AG08395 (cell line): Measurements from ENCODE around the gene HOXB6.
A peak's percentile ranks its signal among the peaks of the same experiment; 100 is the strongest.

Experiments
- DNase-seq: peaks from one replicate; pipeline ENCODE4 v3.0.0; 2012; ENCODE audit warnings: mixed read lengths, low spot score

Gene HOXB6

GRCh38 chr17:48594538-48595277 is 10.1 kb downstream of the HOXB6 start:
- no peak for DNase-seq

DNA sequence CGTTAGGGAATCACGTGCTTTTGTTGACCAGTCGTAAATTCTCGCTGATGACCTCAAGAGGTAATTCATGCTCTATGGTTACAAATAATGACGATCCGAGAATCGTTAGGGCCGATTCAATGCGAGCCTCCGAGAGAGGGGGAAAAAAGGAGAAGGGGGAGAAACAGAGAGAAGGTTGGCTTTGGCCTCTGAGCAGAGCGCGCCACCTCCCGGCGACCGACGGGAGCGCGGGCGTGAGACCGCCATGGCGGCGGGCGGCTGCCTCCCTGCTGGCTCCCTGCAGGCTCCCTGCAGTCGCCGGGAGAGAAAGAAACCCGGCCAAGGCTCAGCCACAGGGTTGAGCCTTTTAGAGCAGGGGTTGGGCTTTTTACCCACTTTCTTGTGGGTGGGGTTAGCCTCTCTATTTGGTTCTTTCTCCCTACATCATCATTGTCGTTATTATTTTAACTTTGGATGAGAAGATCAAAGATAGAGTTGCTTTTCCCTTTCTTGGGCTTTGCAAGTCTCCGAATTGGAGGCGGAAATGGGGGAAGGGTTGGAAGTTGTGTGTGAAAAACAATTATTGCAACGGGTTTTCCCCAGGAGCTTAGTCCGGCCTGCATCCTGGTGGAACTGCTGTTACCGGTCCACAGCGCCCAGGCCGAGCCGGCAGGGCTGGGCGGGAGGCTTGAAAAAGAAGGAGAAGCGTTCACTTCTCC is 10.8 kb downstream of the HOXB6 start:
- peak; percentile 81 for DNase-seq

GRCh38 chr17:48593126-48593829 is 11.5 kb downstream of the HOXB6 start, which contains the start of gene HOXB5:
Gene HOXB5, minus strand, starts transcription at chr17:48593779. Its CDS starts 97 bp downstream, at chr17:48593682.
- DNase-seq: no peak

- DNase-seq: no peak
Measured at GRCh38 chr17:48592577-48592976, 12.2 kb downstream of the HOXB6 start.

DNA sequence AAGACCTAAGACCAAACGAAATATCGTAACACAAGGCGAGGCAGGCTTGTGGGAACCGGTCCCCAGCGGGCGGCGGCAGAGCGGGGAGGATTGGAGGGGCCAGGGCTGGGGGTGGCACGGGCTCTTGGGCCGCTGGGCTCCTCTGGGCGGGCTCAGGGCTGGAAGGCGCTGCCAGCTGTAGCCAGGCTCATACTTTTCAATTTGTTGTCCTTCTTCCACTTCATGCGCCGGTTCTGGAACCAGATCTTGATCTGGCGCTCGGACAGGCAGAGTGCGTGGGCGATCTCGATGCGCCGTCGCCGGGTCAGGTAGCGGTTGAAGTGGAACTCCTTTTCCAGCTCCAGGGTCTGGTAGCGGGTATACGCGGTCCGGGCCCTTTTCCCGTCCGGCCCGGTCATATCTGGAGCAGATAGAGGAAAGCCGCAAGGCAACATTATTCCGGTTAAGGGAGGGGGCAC is 12.7 kb downstream of the HOXB6 start:
- no peak for DNase-seq

- DNase-seq: no peak
Measured at GRCh38 chr17:48591255-48592056, 13.3 kb downstream of the HOXB6 start.

DNA sequence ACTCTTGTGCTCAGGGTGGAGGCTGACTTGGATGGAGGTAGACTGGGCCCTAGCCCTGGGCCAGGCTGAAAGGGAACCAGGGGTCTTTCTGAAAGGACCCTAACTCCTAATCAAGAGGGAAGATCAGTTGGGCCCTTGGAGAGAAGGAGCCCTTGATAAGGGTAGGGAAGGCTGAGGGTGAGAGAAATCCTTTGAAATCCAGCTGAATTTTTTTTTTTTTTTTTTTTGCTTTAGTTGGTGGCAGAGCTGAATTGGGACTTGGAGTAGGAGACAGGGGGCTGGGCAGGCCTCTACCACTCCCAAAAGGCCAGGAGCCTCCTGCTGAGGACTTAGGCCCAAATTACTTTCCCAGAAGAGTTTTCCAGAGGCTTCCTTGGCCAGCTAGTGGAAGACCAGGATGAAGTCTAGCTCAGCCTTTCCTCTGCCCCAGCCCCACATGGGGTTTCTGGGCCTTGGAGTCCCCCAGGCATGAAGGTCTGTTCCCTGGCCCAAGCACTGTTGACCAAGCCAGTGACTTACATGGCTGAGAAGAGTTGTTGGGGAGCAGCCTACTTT is 14.1 kb downstream of the HOXB6 start:
- DNase-seq: no peak

DNA sequence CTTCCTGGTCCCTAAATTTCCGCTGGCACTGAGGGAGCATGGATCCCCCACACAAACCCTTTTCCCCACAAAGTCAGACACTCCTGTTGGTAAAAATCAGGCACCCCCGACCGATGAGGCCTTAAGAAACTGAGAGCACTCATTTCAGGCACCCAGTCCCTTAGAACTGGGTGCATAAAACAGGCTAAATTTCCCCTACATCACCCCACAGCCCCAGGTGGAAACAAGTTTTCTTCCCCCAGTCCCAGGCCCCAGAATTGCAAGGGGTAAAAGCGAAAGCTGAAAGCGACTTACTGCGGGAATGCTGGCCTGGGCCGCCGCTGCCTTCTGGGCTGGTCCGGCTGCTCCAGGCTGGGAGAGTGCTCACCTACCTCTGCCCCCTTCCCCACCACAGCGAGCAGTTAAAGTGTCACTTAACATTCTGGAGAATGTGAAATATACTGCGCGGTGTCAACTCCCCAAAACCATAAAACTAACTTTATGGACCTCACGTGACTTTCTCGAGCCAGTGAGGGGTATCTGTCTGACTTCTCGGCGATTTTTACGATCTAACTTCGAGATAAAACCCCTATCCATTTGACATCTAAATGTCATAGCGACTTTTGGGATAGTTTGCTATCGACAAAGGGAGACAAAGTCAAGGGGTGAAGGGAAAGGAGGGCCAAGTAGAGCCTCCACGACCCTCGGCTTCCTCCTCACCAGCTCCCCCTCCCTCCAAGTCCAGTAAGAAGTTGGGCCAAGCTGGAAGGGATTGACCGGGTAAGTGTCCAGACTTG is 14.8 kb downstream of the HOXB6 start, which contains the start of gene HOXB3:
HOXB3 (minus strand) TSS at position 411 of the 776 bp plus-strand sequence. CDS start 37,767 bp downstream, outside the sequence.
- DNase-seq: peak; percentile 80

DNA sequence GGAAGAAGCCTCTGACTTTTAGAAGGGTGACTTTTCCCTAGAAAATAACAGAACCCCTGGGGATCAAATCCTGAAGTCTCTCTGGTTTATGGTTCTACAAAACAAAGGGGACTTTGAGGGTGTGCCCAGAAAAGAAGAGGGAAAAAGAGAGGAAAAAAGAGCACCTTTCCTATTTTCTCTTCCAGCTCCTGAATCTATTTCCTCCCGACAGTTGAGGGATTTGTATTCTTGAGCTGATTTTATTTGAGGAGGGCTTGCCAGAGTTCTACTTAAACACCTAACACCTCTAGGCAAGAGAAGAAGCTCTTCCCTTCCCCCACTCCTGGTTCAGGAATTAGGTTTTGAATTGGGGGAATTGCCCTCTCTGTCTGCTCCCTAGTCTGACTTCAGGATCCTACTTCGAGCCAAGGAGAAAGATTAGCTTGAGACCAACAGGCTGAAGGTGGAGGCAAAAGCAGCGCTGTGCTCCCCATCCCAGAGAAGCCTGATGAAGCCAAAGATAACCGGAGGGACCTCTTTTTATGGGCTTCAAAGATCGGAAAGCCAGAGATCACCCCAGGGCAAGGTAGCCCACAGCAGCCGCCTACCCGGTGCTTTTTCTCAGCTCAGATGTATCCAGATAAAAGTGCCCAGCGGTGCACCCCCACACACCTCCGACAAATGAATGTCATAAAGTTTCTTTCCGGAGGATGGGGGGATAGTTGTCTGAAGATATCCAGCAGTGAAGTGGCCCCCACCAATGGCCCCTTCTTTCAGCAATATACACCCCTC is 15.5 kb downstream of the HOXB6 start:
- no peak for DNase-seq

DNA sequence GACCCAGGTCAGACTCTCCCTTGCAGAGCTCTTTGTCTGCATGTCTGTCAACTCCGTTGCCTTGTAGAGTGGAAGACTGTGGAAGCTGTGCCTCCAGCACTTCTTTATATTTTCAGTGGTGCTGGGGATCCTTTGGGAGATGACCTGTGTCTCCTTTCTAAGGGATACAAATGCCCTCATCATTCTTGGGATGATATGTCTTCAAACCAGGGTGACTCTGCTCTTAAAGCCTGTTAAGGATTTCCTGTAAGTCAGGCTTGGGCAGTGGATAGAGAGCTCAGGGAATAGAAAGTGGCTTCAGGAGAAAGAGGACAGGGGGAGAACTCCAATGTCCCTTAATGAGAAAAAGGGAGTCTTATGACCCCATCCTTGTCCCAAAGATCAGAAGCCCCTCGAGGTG is 16.3 kb downstream of the HOXB6 start:
- DNase-seq: no peak

GRCh38 chr17:48588074-48588415 is 16.7 kb downstream of the HOXB6 start:
- DNase-seq: no peak

GRCh38 chr17:48587276-48588073 is 17.3 kb downstream of the HOXB6 start:
- DNase-seq: no peak

GRCh38 chr17:48586355-48587258 is 18.2 kb downstream of the HOXB6 start:
- no peak for DNase-seq

GRCh38 chr17:48584223-48584741 is 20.5 kb downstream of the HOXB6 start:
- DNase-seq: no peak

GRCh38 chr17:48583708-48584222 is 21.0 kb downstream of the HOXB6 start:
- DNase-seq: no peak

DNA sequence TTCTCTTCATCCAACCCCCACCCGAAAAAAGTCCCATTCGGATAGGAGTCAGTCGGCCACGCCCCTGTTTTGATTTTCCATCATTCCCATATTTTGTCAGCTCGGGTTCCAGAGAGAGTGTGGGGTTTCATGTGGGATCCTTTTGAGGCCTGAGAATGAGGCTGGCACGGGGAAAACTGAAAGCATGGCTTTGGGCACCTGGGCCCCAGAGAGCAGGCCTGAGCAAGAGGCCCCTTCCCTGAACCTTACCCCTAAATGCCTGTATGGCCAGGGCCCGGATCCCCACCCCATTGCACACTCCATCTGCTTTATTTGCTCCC is 22.1 kb downstream of the HOXB6 start:
- DNase-seq: no peak

DNA sequence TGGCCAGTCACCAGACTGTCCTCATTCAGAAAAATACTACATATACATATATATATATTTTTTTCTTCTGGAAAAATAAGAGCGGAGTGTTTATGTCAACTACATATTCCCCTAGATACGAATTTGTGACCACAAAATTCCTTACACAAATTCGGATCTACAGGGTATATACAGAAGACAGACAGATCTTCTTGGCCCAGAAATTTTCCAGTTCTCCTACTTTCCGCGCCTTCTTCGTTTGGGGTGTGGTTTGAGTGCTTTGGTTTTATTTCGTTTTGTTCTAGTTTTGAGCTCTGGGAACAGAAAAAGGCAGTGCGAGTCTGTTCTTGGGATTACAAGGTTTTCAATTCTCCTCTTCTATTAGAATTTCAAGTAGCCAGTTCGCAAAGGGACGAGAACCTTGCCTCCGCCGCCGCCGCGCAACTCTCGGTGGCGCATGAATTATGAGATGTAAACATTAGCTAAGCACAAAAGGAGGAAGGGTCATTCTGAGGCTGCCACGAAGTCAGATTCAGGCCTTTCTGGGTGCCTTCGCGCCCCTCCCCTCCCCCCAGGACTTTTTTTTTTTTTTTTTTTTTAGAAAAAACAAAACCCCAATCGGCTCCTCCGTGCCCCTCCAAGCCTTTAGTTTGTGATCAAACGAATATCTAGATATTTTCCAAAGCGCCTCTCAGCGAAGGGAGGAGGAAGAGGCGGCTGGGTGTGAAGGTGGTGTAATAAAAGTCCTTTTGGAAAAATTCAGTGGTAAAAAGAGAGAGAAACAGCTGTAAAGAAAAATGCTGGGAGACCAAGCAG is 24.8 kb downstream of the HOXB6 start:
- DNase-seq: no peak
